ENCODE data around the gene SMARCA4. TPM values are rescaled to one million over a fixed set of nuclear protein-coding genes. Genes with fewer than 3 reads are reported as not detected.

SMARCA4 gene
- total RNA-seq, 1 experiment from 2014 or later, result 103 TPM

DNA sequence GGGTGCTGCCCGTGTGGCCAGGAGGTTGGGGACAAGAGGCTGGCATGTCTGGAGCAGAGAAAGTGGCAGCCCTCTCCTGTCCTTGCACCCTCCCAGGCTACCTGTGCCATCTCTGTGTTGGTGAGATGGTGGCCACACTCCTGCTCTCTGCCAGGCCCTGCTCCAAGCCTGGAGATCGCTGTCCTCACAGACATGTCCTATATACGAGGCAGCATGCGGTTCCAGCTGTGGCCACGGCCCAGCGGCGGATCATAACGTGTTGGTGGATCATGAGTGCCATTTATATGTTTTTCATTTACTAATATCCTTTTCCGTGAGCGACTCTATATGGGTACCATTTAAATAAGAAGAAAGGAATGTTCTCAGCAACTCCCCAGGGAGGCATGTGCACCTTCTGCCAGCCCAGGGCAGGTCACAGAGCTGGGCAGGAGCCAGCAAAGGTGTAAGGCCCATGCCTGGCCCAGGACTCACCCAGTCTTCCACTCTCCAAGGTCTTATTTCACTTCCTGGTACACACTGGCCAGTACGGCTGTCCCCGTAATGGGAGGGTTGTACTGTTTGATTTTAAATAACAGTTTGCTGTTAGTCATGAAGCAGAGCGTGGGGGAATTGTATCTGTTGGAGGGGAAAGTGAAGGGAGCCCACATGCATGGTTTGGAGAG, 81.3 kb downstream of the SMARCA4 start:
- Histone ChIP-seq H3K9ac (ENCODE audit: low read length) (no peak overlapping the region), H3K27me3 (ENCODE audit: low read length) (no peaks in the 10 kb centered on the region), H3K4me1 (ENCODE audit: low read length) (peaks cover 31% of the 10 kb centered on the region), H3K36me3 (ENCODE audit: insufficient read depth, low read length) (peaks cover 33% of the 10 kb centered on the region), H3K4me3 (ENCODE audit: low read length) (no peak overlapping the region), H3K9me2 (replicated peaks; ENCODE audit: insufficient read depth, low read length) (no peaks in the 10 kb centered on the region), H3K4me2 (ENCODE audit: low read depth, low read length, poor library complexity, severe bottlenecking) (no peak overlapping the region), H3K27ac (ENCODE audit: low read length) (no peak overlapping the region), H3K9me3 (ENCODE audit: low read length) (no peaks in the 10 kb centered on the region), H2AFZ (ENCODE audit: low read length) (no peak overlapping the region), H3K79me2 (ENCODE audit: low read length) (peaks cover 18% of the 10 kb centered on the region), H4K20me1 (ENCODE audit: insufficient read depth, low read depth, low read length) (no peaks in the 10 kb centered on the region)
- no peak for DNase-seq

DNA sequence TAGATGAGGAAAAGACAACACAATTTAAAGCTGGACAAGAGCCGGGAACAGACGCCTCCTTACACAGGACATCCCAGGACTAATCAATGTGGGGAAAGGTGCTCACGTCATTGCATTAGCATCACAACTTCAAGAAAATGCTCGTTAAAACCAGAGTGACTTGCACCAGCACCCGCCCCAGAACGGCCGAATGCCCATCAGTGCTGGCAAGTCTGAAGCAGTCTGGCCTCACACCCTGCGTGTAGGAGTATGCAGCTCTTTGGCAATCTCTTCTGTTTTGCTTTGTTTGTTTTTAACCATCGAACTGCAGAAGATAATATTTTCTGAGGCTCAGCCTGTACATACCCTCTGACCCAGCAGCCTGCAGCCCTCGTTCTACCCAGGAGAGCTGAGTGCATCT, 83.6 kb downstream of the SMARCA4 start:
- Histone ChIP-seq H4K20me1 (ENCODE audit: insufficient read depth, low read depth, low read length) (no peaks in the 10 kb centered on the region), H3K9ac (ENCODE audit: low read length) (no peak overlapping the region), H3K9me2 (replicated peaks; ENCODE audit: insufficient read depth, low read length) (no peaks in the 10 kb centered on the region), H3K27ac (ENCODE audit: low read length) (peak overlapping the region; percentile 25; the same call in 1 of the 2 replicates), H3K79me2 (ENCODE audit: low read length) (no peaks in the 10 kb centered on the region), H3K4me1 (ENCODE audit: low read length) (peaks cover 48% of the 10 kb centered on the region), H2AFZ (ENCODE audit: low read length) (no peak overlapping the region), H3K27me3 (ENCODE audit: low read length) (no peaks in the 10 kb centered on the region), H3K9me3 (ENCODE audit: low read length) (no peaks in the 10 kb centered on the region), H3K36me3 (ENCODE audit: insufficient read depth, low read length) (peaks cover 20% of the 10 kb centered on the region), H3K4me3 (ENCODE audit: low read length) (no peak overlapping the region), H3K4me2 (ENCODE audit: low read depth, low read length, poor library complexity, severe bottlenecking) (no peak overlapping the region)
- DNase-seq, result no peak

- peak overlapping the region; percentile 99 for H3K27ac ChIP-seq (ENCODE audit: low read length)
- peak overlapping the region; percentile 13; the same call in 1 of the 2 replicates for H3K9ac ChIP-seq (ENCODE audit: low read length)
- H3K4me1 ChIP-seq (ENCODE audit: low read length), result peaks cover 59% of the 10 kb centered on the region
Observed at GRCh38 chr19:11045536-11045935, 84.7 kb downstream of the SMARCA4 start.

GRCh38 chr19:11046605-11047354, 86.0 kb downstream of the SMARCA4 start:
- Histone ChIP-seq H2AFZ (ENCODE audit: low read length) (no peak overlapping the region), H3K4me3 (ENCODE audit: low read length) (peak overlapping the region; percentile 49), H3K9ac (ENCODE audit: low read length) (peak overlapping the region; percentile 62), H3K9me2 (replicated peaks; ENCODE audit: insufficient read depth, low read length) (no peaks in the 10 kb centered on the region), H3K79me2 (ENCODE audit: low read length) (peaks cover 11% of the 10 kb centered on the region), H3K4me2 (ENCODE audit: low read depth, low read length, poor library complexity, severe bottlenecking) (peak overlapping the region; percentile 77), H3K27me3 (ENCODE audit: low read length) (no peaks in the 10 kb centered on the region), H4K20me1 (ENCODE audit: insufficient read depth, low read depth, low read length) (no peaks in the 10 kb centered on the region), H3K9me3 (ENCODE audit: low read length) (no peaks in the 10 kb centered on the region), H3K4me1 (ENCODE audit: low read length) (peaks cover 71% of the 10 kb centered on the region), H3K36me3 (ENCODE audit: insufficient read depth, low read length) (peaks cover 20% of the 10 kb centered on the region), H3K27ac (ENCODE audit: low read length) (peak overlapping the region; percentile 99)
- DNase-seq, result peak; percentile 92

More at GRCh38 chr19:11045536-11045935, 84.7 kb downstream of the SMARCA4 start:
- H3K9me2 ChIP-seq (replicated peaks; ENCODE audit: insufficient read depth, low read length), result no peaks in the 10 kb centered on the region
- DNase-seq, result no peak
- no peak overlapping the region for H3K4me3 ChIP-seq (ENCODE audit: low read length)
- no peaks in the 10 kb centered on the region for H4K20me1 ChIP-seq (ENCODE audit: insufficient read depth, low read depth, low read length)
- H3K9me3 ChIP-seq (ENCODE audit: low read length), result no peaks in the 10 kb centered on the region
- H3K27me3 ChIP-seq (ENCODE audit: low read length), result no peaks in the 10 kb centered on the region
- no peak overlapping the region for H2AFZ ChIP-seq (ENCODE audit: low read length)
- H3K36me3 ChIP-seq (ENCODE audit: insufficient read depth, low read length), result peaks cover 20% of the 10 kb centered on the region
- H3K79me2 ChIP-seq (ENCODE audit: low read length), result peaks cover 4% of the 10 kb centered on the region
- H3K4me2 ChIP-seq (ENCODE audit: low read depth, low read length, poor library complexity, severe bottlenecking), result peak overlapping the region; percentile 77

- DNase-seq, result peak; percentile 68
- H3K4me1 ChIP-seq (ENCODE audit: low read length), result peaks cover 82% of the 10 kb centered on the region
- H3K36me3 ChIP-seq (ENCODE audit: insufficient read depth, low read length), result peaks cover 20% of the 10 kb centered on the region
- no peak overlapping the region for H2AFZ ChIP-seq (ENCODE audit: low read length)
- no peak overlapping the region for H3K4me3 ChIP-seq (ENCODE audit: low read length)
- no peaks in the 10 kb centered on the region for H3K9me2 ChIP-seq (replicated peaks; ENCODE audit: insufficient read depth, low read length)
- H3K27me3 ChIP-seq (ENCODE audit: low read length), result no peaks in the 10 kb centered on the region
- H3K79me2 ChIP-seq (ENCODE audit: low read length), result peaks cover 11% of the 10 kb centered on the region
- no peaks in the 10 kb centered on the region for H4K20me1 ChIP-seq (ENCODE audit: insufficient read depth, low read depth, low read length)
- H3K9ac ChIP-seq (ENCODE audit: low read length), result peak overlapping the region; percentile 75
- peak overlapping the region; percentile 99 for H3K27ac ChIP-seq (ENCODE audit: low read length)
- H3K4me2 ChIP-seq (ENCODE audit: low read depth, low read length, poor library complexity, severe bottlenecking), result peak overlapping the region; percentile 79
- H3K9me3 ChIP-seq (ENCODE audit: low read length), result no peaks in the 10 kb centered on the region
Observed at GRCh38 chr19:11047866-11048265, 87.0 kb downstream of the SMARCA4 start.

DNA sequence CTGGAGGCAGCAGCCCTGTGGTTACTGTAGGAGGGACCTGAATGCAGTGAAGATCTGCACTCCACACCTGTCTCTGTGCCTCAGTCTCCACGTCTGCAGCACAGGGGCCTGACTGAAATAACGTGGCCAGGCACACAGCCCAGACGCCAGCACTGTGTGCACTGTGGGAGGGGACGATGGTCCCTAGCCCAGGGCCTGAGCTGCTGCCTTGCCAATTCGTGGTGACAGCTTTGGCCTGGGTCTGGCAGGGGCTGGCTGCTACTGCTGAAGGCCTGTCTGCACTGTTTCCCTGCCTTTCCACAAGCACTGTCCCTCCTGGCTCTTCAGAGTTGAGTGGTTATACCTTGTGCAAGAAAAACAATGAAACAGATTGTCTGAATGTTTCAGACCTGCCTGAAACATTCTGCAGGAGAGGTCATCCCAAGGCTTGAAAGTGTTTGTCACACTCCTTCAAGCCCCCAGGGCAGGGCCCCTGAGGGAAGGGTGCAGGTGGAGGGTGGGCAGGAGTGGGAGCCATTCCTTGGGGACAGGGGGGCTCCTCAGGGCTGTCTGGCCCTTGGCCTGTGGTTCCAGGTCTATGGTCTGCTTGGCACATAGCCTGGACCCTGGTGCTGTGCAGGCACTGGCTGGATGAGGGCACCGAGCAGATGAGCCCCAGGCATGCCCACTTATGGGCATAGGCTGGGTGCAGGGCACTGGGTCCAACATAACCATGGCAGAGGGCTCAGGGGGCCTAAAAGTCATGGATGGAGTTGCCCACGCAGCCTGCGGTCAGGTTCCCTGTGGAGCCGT, 89.7 kb downstream of the SMARCA4 start:
- Histone ChIP-seq H4K20me1 (ENCODE audit: insufficient read depth, low read depth, low read length) (no peaks in the 10 kb centered on the region), H3K9ac (ENCODE audit: low read length) (peak overlapping the region; percentile 75), H3K9me2 (replicated peaks; ENCODE audit: insufficient read depth, low read length) (no peaks in the 10 kb centered on the region), H3K9me3 (ENCODE audit: low read length) (no peaks in the 10 kb centered on the region), H3K27me3 (ENCODE audit: low read length) (no peaks in the 10 kb centered on the region), H3K36me3 (ENCODE audit: insufficient read depth, low read length) (peaks cover 8% of the 10 kb centered on the region; the same call in 1 of the 2 replicates), H3K4me2 (ENCODE audit: low read depth, low read length, poor library complexity, severe bottlenecking) (peak overlapping the region; percentile 79), H2AFZ (ENCODE audit: low read length) (no peak overlapping the region), H3K4me1 (ENCODE audit: low read length) (peaks cover 83% of the 10 kb centered on the region), H3K79me2 (ENCODE audit: low read length) (peaks cover 11% of the 10 kb centered on the region), H3K4me3 (ENCODE audit: low read length) (peak overlapping the region; percentile 11; the same call in 1 of the 2 replicates), H3K27ac (ENCODE audit: low read length) (peak overlapping the region; percentile 99)
- DNase-seq, result peak; percentile 54

DNA sequence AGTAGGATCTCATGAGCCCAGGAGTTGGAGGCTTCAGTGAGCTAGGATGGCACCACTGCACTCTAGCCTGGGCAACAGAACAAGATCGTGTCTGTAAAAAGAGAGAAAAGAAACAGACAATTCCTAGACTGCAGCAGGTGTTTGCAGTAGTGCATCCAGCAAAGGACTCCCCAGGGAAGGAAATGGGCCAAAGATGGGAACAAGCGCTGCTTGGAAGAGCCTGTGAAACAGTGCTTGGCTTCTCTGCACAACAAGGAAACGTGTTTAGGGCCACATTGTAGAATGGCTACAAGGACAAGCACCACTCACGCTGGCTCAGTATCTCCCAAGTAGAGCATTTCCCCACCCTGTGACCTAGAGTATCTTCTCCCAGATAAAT, 93.0 kb downstream of the SMARCA4 start:
- no peak overlapping the region for H3K4me2 ChIP-seq (ENCODE audit: low read depth, low read length, poor library complexity, severe bottlenecking)
- no peaks in the 10 kb centered on the region for H4K20me1 ChIP-seq (ENCODE audit: insufficient read depth, low read depth, low read length)

DNA sequence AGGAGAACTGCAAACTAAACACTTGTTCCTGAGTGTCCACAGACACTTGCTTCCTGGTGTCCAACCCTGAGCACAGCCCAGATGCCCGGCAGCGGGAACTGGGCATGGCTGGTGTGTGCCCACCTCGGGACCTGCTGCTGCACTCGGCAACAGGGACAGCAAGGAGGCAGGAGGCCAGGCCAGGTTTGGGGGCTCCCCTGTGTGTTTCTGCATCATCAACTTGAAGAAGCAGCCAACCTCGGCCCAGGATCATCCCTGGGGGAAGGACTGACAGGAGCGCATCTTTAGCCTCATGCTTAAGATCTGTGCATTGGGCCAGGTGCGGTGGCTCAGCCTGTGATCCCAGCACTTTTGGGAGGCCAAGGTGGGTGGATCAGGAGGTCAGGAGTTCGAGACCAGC, 93.4 kb downstream of the SMARCA4 start:
- Histone ChIP-seq H4K20me1 (ENCODE audit: insufficient read depth, low read depth, low read length) (no peaks in the 10 kb centered on the region), H3K4me3 (ENCODE audit: low read length) (no peak overlapping the region), H3K4me2 (ENCODE audit: low read depth, low read length, poor library complexity, severe bottlenecking) (no peak overlapping the region), H2AFZ (ENCODE audit: low read length) (no peak overlapping the region), H3K4me1 (ENCODE audit: low read length) (peaks cover 46% of the 10 kb centered on the region), H3K36me3 (ENCODE audit: insufficient read depth, low read length) (no peaks in the 10 kb centered on the region), H3K27me3 (ENCODE audit: low read length) (no peaks in the 10 kb centered on the region), H3K27ac (ENCODE audit: low read length) (peak overlapping the region; percentile 99), H3K9me2 (replicated peaks; ENCODE audit: insufficient read depth, low read length) (no peaks in the 10 kb centered on the region), H3K9ac (ENCODE audit: low read length) (no peak overlapping the region), H3K79me2 (ENCODE audit: low read length) (peaks cover 11% of the 10 kb centered on the region), H3K9me3 (ENCODE audit: low read length) (no peaks in the 10 kb centered on the region)
- no peak for DNase-seq

More for the DNA sequence above, 93.0 kb downstream of the SMARCA4 start:
- Histone ChIP-seq H3K9ac (ENCODE audit: low read length) (no peak overlapping the region), H3K27me3 (ENCODE audit: low read length) (no peaks in the 10 kb centered on the region), H2AFZ (ENCODE audit: low read length) (no peak overlapping the region), H3K36me3 (ENCODE audit: insufficient read depth, low read length) (no peaks in the 10 kb centered on the region), H3K9me2 (replicated peaks; ENCODE audit: insufficient read depth, low read length) (no peaks in the 10 kb centered on the region), H3K27ac (ENCODE audit: low read length) (peak overlapping the region; percentile 99), H3K4me3 (ENCODE audit: low read length) (no peak overlapping the region), H3K4me1 (ENCODE audit: low read length) (peaks cover 50% of the 10 kb centered on the region), H3K79me2 (ENCODE audit: low read length) (peaks cover 11% of the 10 kb centered on the region), H3K9me3 (ENCODE audit: low read length) (no peaks in the 10 kb centered on the region)
- DNase-seq, result no peak

Data from Karpas-422 (cell line).